H9 (cell line): ENCODE data around the gene SMIM14. TPM values are rescaled to one million over a fixed set of nuclear protein-coding genes. Genes with fewer than 3 reads are reported as not detected.

ENCODE experiments used
- DNase-seq: peaks from one replicate; pipeline ENCODE4 v3.0.0-alpha.2; 2017
- H2AFZ ChIP-seq: one replicate; pipeline ENCODE4 v1.6.1; 2013; ENCODE audit warnings: mild to moderate bottlenecking, low read length, control low read depth, moderate library complexity
- H2AK5ac ChIP-seq: 2 replicates; pipeline ENCODE4 v1.6.1; 2013; ENCODE audit warnings: low read length, control low read depth, mixed read lengths; ENCODE audit not compliant: insufficient read length
- H2BK120ac ChIP-seq: one replicate; pipeline ENCODE4 v1.6.1; 2013; ENCODE audit warnings: low read depth, mild to moderate bottlenecking, low read length, control low read depth, inconsistent platforms; ENCODE audit not compliant: poor library complexity, severe bottlenecking
- H2BK12ac ChIP-seq: 2 replicates; pipeline ENCODE4 v1.6.1; 2013; ENCODE audit warnings: low read length, control low read depth, mixed read lengths, low read depth; ENCODE audit not compliant: insufficient read length
- H2BK15ac ChIP-seq: 2 replicates; pipeline ENCODE4 v1.6.1; 2013; ENCODE audit warnings: low read depth, low read length, control low read depth
- H2BK20ac ChIP-seq: one replicate; pipeline ENCODE4 v1.6.1; 2013; ENCODE audit warnings: low read depth, mild to moderate bottlenecking, low read length, control low read depth, inconsistent platforms; ENCODE audit not compliant: poor library complexity, severe bottlenecking
- H2BK5ac ChIP-seq: 2 replicates; pipeline ENCODE4 v1.6.1; 2013; ENCODE audit warnings: low read length, control low read depth, mixed read lengths; ENCODE audit not compliant: insufficient read length
- H3K14ac ChIP-seq: 2 replicates; pipeline ENCODE4 v1.6.1; 2013; ENCODE audit warnings: low read length, control low read depth; ENCODE audit not compliant: insufficient read depth
- H3K18ac ChIP-seq: 2 replicates; pipeline ENCODE4 v1.6.1; 2013; ENCODE audit warnings: low read depth, mild to moderate bottlenecking, mixed read lengths, low read length, control low read depth; ENCODE audit not compliant: insufficient read length
- H3K23ac ChIP-seq: 2 replicates; pipeline ENCODE4 v1.6.1; 2013; ENCODE audit warnings: low read length, control low read depth, mixed read lengths, low read depth; ENCODE audit not compliant: insufficient read length
- H3K23me2 ChIP-seq: 2 replicates; pipeline ENCODE4 v1.6.1; 2013; ENCODE audit warnings: low read depth, mild to moderate bottlenecking, mixed read lengths, low read length, control low read depth; ENCODE audit not compliant: insufficient read length, poor library complexity, severe bottlenecking
- H3K27ac ChIP-seq: 2 replicates; pipeline ENCODE4 v1.5.1; 2013; ENCODE audit warnings: low read length, control low read depth, mixed read lengths, low read depth; ENCODE audit not compliant: insufficient read length
- H3K27me3 ChIP-seq: 2 replicates; pipeline ENCODE4 v1.6.1; 2013; ENCODE audit warnings: low read length, control low read depth, inconsistent platforms; ENCODE audit not compliant: insufficient read depth
- H3K4ac ChIP-seq: 2 replicates; pipeline ENCODE4 v1.6.1; 2013; ENCODE audit warnings: low read depth, mild to moderate bottlenecking, control low read depth, inconsistent platforms, low read length, moderate library complexity
- H3K4me1 ChIP-seq: 2 replicates; pipeline ENCODE4 v1.6.1; 2013; ENCODE audit warnings: low read length, control low read depth, inconsistent platforms; ENCODE audit not compliant: insufficient read depth
- H3K4me2 ChIP-seq: 2 replicates; pipeline ENCODE4 v1.6.1; 2013; ENCODE audit warnings: low read length, control low read depth, mixed read lengths; ENCODE audit not compliant: insufficient read length, insufficient read depth
- H3K56ac ChIP-seq: 2 replicates; pipeline ENCODE4 v1.6.1; 2013; ENCODE audit warnings: low read depth, mild to moderate bottlenecking, mixed read lengths, low read length, control low read depth; ENCODE audit not compliant: insufficient read length
- H3K79me1 ChIP-seq: 2 replicates; pipeline ENCODE4 v1.6.1; 2013; ENCODE audit warnings: low read depth, mild to moderate bottlenecking, moderate library complexity, low read length, control low read depth, inconsistent platforms; ENCODE audit not compliant: insufficient read depth, poor library complexity, severe bottlenecking
- H3K79me2 ChIP-seq: 2 replicates; pipeline ENCODE4 v1.6.1; 2013; ENCODE audit warnings: low read length, control low read depth, inconsistent platforms; ENCODE audit not compliant: insufficient read depth
- H3K9ac ChIP-seq: 2 replicates; pipeline ENCODE4 v1.6.1; 2013; ENCODE audit warnings: low read length, control low read depth, mixed read lengths; ENCODE audit not compliant: insufficient read length; ENCODE audit errors: extremely low read depth
- H3K9me3 ChIP-seq: one replicate; pipeline ENCODE4 v1.6.1; 2013; ENCODE audit warnings: low read depth, low read length, inconsistent platforms; ENCODE audit not compliant: control insufficient read depth
- H3T11ph ChIP-seq: one replicate; pipeline ENCODE4 v1.6.1; 2013; ENCODE audit warnings: mild to moderate bottlenecking, low read length, control low read depth, inconsistent platforms
- H4K20me1 ChIP-seq: one replicate; pipeline ENCODE4 v1.6.1; 2013; ENCODE audit not compliant: control insufficient read depth, insufficient read length, insufficient read depth
- H4K5ac ChIP-seq: 2 replicates; pipeline ENCODE4 v1.6.1; 2013; ENCODE audit warnings: low read depth, mild to moderate bottlenecking, mixed read lengths, low read length, control low read depth; ENCODE audit not compliant: insufficient read length
- H4K8ac ChIP-seq: replicated peaks from 2 replicates; pipeline ENCODE4 v1.6.1; 2013; ENCODE audit warnings: low read length, control low read depth, mixed read lengths, low read depth; ENCODE audit not compliant: insufficient read length
- H4K91ac ChIP-seq: 2 replicates; pipeline ENCODE4 v1.6.1; 2013; ENCODE audit warnings: low read depth, mild to moderate bottlenecking, moderate library complexity, mixed read lengths, low read length, control low read depth; ENCODE audit not compliant: insufficient read length
- H3K27ac Mint-ChIP-seq, 3 experiments: 2 replicates in 2 of 3; 3 replicates in 1 of 3; pipeline ENCODE4 v1.8.0; 2020 to 2021; ENCODE audit warnings: mixed read lengths in 3 of 3, mild to moderate bottlenecking in 1 of 3, moderate library complexity in 1 of 3
- H3K27me3 Mint-ChIP-seq: 2 replicates; pipeline ENCODE4 v1.8.0; 2021; ENCODE audit warnings: low read depth, mild to moderate bottlenecking, moderate library complexity, mixed read lengths
- H3K36me3 Mint-ChIP-seq, 3 experiments: 2 replicates in 2 of 3; 3 replicates in 1 of 3; pipeline ENCODE4 v1.8.0; 2020 to 2021; ENCODE audit warnings: low read depth in 3 of 3, mixed read lengths in 3 of 3; ENCODE audit not compliant: insufficient read depth in 1 of 3
- H3K4me1 Mint-ChIP-seq, 2 experiments: 2 replicates each; pipeline ENCODE4 v1.8.0; 2020; ENCODE audit warnings: mixed read lengths in 2 of 2
- H3K4me3 Mint-ChIP-seq, 2 experiments: 2 replicates in 1 of 2; 3 replicates in 1 of 2; pipeline ENCODE4 v1.8.0; 2020 to 2021; ENCODE audit warnings: mild to moderate bottlenecking in 2 of 2, mixed read lengths in 2 of 2, moderate library complexity in 1 of 2
- H3K9me3 Mint-ChIP-seq, 2 experiments: 2 replicates in 1 of 2; 3 replicates in 1 of 2; pipeline ENCODE4 v1.8.0; 2020; ENCODE audit warnings: mild to moderate bottlenecking in 2 of 2, mixed read lengths in 2 of 2, moderate library complexity in 1 of 2
- WGBS: extraction: QIAGEN DNeasy Blood & Tissue Kit; methylation state at CpG from one replicate; pipeline ENCODE4 v1.1.7; 2013; ENCODE audit warnings: missing lambda C conversion rate, low lambda C conversion rate, mixed read lengths; ENCODE audit not compliant: insufficient read length; ENCODE audit errors: extremely low coverage; 5-methylcytosine and 5-hydroxymethylcytosine counted together
- total RNA-seq: library from RNA; stranded (reverse); gene quantifications from 2 replicates; pipeline ENCODE4 v1.2.1, GENCODE V29; 2021
- TF ChIP-seq, protein P1 (sequence below): fragments of 200-600 bp; sonication (generic); conservative IDR thresholded peaks from 3 replicates; pipeline ENCODE4 v1.8.0; 2021; ENCODE audit warnings: antibody characterized with exemption, mild to moderate bottlenecking

SMIM14 gene
- total RNA-seq, 1 experiment from 2014 or later: 19.4 TPM

DNA sequence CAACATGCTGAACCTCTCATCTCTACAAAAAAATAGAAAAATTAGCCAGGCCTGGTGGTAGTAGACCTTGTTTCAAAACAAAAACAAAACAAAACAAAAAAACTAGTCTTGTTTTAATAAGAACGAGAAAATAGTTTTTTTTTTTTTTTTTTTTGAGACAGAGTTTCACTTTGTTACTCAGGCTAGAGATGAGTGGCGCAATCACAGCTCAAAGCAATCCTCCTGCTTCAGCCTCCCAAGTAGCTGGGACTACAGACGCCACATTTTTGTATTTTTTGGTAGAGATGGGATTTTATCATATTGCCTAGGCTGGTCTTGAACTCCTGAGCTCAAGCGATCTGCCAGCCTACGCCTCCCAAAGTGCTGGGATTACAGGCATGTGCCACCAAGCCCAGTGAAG is 63.7 kb downstream of the SMIM14 start:
- no peak overlapping the region for H3K4me2 ChIP-seq
- no peak overlapping the region for H3K14ac ChIP-seq
- no peak for DNase-seq
- no peak overlapping the region for H2AK5ac ChIP-seq
- H4K91ac ChIP-seq: no peak overlapping the region
- H2BK5ac ChIP-seq: no peak overlapping the region
- H2AFZ ChIP-seq: no peak overlapping the region
- no peaks in the 10 kb centered on the region for H4K20me1 ChIP-seq
- H3K27ac ChIP-seq: no peak overlapping the region
- no peak overlapping the region for H2BK15ac ChIP-seq
- Mint-ChIP-seq H3K36me3 (peaks cover 0 to 4% (median 0%) of the 10 kb centered on the region in 3 experiments; a peak in 3 of 7 replicates), H3K27me3 (no peaks in the 10 kb centered on the region), H3K9me3 (no peaks in the 10 kb centered on the region; a peak in 1 of 5 replicates), H3K4me1 (peaks cover 0 to 5% of the 10 kb centered on the region in 2 experiments; a peak in 2 of 4 replicates), H3K27ac (no peak overlapping the region), H3K4me3 (no peak overlapping the region)
- no peak overlapping the region for H3T11ph ChIP-seq
- no peak overlapping the region for H2BK120ac ChIP-seq
- H3K56ac ChIP-seq: no peak overlapping the region
- H3K18ac ChIP-seq: no peak overlapping the region
- H3K4ac ChIP-seq: no peak overlapping the region
- no peak overlapping the region for H3K23ac ChIP-seq
- no peaks in the 10 kb centered on the region for H3K4me1 ChIP-seq
- H3K23me2 ChIP-seq: no peaks in the 10 kb centered on the region
- no CpG with 5 or more reads among the region's 5 CpGs for WGBS
- H3K9me3 ChIP-seq: no peaks in the 10 kb centered on the region
- H3K79me2 ChIP-seq: no peaks in the 10 kb centered on the region
- no peaks in the 10 kb centered on the region for H3K27me3 ChIP-seq
- H2BK12ac ChIP-seq: no peak overlapping the region
- no peaks in the 10 kb centered on the region for H3K79me1 ChIP-seq
- H2BK20ac ChIP-seq: no peak overlapping the region
- TF ChIP-seq, protein P1, sequence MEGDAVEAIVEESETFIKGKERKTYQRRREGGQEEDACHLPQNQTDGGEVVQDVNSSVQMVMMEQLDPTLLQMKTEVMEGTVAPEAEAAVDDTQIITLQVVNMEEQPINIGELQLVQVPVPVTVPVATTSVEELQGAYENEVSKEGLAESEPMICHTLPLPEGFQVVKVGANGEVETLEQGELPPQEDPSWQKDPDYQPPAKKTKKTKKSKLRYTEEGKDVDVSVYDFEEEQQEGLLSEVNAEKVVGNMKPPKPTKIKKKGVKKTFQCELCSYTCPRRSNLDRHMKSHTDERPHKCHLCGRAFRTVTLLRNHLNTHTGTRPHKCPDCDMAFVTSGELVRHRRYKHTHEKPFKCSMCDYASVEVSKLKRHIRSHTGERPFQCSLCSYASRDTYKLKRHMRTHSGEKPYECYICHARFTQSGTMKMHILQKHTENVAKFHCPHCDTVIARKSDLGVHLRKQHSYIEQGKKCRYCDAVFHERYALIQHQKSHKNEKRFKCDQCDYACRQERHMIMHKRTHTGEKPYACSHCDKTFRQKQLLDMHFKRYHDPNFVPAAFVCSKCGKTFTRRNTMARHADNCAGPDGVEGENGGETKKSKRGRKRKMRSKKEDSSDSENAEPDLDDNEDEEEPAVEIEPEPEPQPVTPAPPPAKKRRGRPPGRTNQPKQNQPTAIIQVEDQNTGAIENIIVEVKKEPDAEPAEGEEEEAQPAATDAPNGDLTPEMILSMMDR: no peak
- no peak overlapping the region for H3K9ac ChIP-seq
- no peak overlapping the region for H4K5ac ChIP-seq
- no peak overlapping the region for H4K8ac ChIP-seq
